Activated T-helper 9 cell treated with anti-CD3 and anti-CD28 coated beads, Interleukin-2, amount 50 U/mL, for 16 hours (primary cell): ENCODE results near the gene DAB1.

Experiments
- DNase-seq: peaks from one replicate; pipeline ENCODE4 v3.0.0-alpha.2; 2020; ENCODE audit warnings: low read depth

The DAB1 gene

DNA sequence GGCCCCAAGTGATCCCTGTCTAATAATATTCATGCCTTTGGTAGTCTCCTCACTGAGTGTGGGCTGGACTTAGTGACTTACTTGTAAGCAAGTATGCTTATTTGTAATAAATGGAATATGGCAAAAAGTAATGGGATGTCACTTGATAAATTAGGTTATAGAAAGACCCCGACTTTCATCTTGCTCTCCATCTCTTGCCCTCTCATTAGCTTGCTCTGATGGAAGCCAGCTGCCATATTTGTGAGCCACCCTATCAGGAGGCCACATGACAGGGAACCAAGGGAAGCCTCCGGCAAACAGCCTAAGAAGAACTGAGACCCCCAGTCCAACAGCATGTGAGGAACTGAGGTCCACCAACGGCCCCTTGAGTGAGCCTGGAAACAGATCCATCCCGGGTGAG is 107.0 kb downstream of the DAB1 start:
- DNase-seq: no peak

DNA sequence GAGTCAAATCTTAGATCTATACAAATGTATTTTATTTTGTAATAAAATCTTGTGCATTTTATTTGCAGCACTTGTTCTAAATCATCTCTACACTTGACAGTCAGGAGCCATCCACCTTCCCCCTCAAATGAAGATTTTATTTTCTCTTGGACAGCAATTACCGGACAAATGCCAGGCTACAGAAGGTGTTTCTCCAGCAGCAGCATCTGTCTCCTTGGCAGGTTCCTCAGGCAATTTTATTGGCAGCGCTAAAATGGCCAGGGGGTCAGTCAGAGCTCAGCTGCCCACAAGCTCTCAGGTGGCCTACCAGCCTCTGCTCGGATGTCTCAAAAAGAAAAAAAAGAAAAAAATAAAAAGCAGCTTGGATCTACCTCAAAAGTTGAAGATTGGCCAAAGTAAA is 107.6 kb downstream of the DAB1 start:
- no peak for DNase-seq

DNA sequence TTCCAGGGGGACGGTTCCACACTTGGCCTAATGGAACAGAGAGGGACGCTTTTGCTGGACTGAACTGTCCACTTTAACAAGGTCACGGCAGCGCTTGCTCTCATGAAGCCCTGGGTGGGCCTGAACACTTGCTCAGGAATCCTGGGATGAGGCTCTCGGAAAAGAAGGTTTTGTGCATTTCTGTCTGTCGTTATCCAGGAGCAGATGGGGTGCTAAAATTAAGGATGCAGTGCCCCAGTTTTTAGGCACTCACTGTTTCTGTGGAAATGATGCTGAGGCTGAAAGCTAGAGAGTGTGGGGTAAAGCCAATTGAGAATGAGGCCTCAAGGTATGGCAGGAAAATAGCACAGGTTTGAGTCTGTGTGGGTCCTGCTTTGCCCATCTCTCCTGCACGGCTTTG is 111.0 kb downstream of the DAB1 start:
- no peak for DNase-seq

DNA sequence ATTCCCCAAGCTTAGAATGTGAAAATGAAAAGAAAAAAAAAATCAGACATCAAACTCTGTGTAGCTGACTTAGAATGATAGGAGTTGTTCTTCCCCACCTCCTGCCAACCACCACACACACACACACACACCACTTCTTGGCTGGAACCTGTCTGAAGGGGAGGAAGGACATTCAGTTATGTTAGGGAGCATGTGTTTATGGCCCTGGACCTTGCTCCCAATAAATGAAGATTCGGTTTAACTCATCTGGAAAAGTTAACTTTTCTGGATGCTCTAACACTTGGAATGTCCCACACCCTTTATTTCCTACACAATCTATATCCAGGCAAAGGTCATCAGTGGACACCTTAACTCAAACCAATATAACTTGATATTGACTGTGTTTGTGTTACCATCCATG is 112.4 kb downstream of the DAB1 start:
- DNase-seq: no peak

DNA sequence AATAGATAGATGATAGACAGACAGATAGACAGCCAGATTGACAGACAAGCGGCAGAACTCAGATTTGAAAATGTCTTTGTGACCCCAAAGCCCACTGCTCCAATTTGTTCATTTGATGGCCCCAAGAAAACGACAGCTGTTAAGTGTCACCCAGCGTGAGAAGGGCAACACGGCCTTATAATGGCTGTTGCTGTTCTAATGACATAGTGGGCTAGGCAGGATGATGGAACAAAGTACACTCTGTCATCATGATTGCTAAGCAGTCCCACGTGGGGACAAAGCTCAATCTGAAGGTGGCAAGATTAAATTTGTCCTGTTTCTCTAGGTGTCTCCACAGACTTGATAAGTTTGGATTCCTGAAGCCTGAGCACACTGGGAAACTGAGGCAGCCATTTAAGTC is 112.9 kb downstream of the DAB1 start:
- no peak for DNase-seq

DNA sequence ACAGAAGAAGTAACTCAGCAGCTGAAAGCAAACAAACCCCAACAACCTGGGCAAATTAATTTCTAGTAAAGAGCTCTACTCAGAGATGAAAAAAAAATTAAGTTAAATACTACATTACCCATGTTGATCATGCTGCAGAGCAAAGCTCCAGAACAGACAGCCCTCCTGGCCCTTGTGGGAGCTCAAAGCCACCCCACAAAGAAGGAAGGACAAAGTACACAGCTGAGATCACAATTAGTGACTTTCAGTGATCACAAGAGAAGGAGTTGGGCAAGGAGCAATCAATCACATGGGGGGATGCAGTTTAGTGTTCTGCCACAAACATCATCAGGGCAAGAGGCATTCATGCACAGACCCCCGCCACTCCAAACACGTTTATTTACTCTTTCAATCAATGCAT is 114.2 kb downstream of the DAB1 start:
- no peak for DNase-seq

DNA sequence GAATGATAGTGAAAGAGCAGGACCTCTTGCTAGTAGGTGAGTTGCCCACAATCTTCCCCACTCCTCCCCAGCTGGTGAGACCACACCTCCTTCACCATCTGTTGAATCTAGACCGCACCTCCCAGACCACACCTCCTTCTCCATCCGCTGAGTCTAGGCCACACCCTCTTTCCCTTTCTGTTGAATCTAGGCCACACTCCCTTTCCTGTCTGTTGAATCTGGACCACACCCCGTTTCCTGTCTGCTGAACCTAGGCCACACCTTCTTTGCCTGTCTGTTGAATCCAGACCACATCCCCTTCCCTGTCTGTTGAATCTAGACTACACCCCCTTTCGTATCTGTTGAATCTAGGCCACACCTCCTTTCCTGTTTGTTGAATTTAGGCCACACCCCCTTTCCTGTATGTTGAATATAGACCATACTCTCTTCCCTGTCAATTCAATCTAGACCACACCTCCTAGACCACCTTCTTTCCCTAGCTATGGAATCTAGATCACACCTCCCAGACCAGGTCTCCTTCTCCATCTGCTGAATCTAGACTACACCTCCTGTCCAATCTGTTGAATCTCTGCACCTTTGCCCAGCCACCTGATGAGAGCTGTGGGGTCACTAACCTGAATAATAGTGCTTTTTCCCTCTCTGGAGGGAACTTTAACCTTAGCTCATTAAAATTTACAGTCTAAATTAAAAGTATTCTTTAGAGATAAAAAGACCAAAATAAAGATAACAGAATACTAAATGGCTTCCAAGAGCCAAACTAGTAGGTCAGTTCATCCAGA is 116.3 kb downstream of the DAB1 start:
- DNase-seq: peak; percentile 38

DNA sequence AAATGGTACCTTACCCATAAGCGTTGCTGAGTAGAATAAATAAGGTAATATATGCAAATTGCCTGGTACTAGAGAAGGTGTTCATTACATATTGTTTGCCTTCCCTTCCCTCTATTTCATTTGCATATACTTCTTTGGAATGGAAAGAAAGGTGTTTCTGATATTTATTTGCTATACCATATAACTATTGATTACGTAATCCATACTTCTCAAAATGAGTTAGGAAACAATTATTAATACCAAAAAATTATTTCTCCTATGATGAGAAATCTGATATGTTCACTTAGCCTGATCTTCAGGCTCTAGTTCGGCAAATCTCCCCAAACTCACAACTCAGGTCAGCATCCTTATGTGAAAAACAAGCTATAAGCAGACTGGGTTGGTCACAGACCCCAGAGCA is 119.3 kb downstream of the DAB1 start:
- no peak for DNase-seq

DNA sequence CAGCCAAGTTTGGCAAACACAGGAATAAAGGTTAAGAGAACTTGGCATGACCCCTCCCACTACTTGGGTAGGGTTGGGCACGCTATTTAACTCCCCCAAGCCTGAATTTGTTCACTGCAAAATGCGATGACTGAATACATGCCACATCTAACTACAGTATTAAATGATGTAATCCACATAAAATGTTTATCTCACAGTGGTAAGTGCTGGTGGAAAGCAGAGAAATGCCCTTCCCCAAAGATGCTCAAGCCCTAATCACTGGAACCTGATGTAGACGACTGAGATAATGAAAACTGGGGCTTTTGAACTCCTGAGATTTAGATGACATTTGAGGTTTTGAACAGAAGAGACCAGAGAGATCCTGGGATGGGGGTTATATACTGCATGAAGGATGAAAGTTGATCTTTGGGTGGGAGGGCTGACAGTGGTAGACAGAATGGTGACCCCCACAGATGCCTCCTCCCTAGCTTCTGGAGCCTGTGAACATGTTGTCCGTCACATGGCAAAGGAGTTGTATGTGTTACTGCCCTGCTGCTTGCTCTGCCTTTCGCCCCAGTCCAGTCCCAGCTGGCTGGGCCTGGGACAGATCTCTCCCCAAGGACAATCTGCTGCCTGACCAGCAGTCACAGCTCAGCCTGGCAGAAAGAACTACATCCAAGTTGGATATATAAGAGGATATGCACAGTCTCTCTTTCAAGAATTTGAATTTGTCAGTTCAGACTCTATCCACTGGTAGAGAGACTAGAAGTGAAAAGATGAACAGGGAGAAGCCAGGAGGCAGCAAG is 120.9 kb downstream of the DAB1 start:
- no peak for DNase-seq

DNA sequence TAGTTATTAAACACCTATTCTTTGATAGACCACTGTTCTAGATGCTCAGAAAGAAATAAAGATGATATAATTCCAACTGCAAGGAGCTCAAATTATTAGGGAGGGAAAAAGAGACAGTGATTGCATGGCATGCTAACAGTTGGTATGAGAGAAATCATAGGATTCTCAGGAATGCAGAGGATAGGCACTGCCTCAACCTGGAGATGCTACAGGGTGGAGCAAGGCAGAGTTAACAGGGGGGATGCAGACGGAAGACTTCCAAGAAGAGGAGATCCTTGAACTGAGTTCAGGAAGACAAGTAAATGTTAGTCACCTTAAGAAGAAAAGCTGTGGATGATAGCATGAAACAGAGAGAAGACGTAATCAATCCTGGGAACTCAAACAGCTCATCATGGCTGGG is 123.7 kb downstream of the DAB1 start:
- DNase-seq: no peak

DNA sequence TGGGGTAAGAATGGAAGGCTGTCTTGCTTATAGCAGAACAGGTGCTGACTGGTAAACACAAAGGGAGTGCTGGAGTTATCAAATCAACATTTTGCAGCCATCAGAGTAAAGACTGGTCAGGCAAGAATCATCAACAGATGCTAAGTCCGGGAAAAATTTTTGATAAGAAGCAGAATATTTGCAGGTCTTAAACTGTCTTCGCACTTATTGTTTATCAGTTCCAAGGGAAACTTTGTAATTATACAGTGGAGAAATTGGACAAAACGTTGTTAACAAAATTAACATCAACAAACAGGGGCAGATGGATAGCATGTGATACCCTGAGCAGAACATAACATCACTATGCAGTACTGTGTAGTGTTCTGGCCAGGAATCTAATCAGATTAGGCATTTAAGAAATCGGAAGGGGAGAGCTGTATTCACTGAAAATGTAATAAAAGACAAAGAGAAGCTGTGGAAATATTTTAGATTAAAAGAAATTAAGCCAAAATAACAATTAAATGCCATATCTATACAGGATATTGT is 127.1 kb downstream of the DAB1 start:
- no peak for DNase-seq

DNA sequence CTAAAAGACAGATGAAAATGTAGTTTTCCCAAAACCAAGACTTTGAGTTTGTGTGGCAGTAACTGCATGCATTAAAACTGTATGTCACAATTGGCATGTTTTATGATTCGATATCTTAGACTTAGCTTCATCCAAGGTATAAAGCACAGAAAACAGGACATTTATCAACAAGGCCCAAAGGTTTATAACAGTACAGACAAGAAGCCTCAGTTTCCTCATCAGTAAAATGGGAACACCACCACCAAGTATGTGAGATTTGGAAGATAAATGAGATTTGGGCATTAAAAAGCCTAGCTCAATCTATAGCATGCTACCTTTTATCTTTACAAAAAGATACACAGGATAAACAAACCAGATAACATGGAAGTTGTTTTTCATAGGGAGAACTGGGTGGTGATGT is 128.5 kb downstream of the DAB1 start:
- no peak for DNase-seq

DNA sequence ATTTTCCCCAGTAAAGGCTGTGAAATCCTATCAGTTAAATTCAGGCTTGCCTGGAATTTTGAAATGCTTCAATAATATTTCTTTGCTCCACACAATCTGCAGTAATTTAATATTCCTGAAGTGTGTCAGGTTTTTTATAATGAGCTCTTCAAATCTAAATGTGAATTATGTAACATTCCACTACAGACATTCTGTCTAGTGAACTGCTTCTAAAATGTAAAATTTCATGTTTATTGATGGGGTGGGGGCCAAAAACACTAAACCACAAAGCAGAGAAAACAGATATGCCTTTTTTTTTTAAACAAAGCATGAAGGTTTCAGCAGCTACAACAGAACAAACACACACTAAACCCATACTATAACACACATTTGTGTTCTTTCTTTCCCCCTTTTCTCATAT is 129.7 kb downstream of the DAB1 start:
- no peak for DNase-seq

DNA sequence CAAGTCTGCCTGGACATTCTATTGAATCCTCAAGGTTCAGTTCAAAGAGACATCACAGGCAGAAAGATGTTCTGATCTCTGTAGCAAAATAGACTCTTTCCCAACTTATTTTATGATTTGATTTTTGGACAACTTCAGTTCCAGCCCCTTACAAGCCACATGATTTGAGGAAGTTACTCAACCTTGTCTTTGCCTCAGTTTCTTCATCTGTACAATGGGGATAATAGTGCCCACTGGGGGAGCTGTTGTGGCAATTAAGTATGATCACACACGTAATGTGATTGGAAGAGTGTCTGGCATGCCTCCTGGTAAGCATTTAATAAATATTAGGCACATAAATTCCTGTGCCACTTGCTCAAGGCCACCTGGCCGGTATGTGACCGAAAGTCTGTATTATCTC is 130.6 kb downstream of the DAB1 start:
- no peak for DNase-seq

DNA sequence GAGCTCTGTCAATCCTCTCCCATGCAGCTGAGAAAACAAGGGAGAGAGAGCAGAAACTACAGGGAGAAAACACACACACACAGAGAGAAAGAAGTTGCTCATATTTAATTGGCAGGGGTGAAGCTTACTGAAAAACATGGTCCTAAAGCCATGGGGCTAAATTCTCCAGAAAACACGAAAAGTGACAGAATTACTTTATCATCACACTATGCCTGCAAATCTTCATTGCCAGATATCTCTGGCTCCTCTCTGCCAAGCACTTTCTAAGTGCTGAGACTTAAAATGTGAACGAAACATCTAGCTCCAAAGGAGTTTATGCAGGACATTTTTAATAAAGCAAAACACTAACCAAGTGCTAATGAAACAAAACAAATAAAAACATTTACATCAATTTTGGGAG is 134.1 kb downstream of the DAB1 start:
- DNase-seq: no peak

DNA sequence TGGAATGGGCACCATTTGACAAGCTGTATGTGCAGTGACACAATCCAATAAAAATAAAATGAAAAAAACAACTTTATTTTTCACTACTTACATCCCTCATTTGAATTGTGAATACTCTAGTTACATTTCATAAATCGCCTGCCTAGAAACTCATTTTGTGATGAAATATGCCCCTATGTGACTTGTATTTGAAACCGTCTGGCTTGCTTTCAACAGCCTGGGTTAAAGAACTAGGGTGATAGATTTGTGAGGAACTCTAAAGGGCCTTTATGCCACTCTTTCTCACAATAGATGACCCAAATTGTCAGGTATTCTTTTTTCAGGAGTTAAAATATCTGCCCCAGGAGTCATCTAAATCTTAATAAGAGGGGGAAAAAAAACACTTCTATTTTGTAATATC is 137.9 kb downstream of the DAB1 start:
- no peak for DNase-seq

DNA sequence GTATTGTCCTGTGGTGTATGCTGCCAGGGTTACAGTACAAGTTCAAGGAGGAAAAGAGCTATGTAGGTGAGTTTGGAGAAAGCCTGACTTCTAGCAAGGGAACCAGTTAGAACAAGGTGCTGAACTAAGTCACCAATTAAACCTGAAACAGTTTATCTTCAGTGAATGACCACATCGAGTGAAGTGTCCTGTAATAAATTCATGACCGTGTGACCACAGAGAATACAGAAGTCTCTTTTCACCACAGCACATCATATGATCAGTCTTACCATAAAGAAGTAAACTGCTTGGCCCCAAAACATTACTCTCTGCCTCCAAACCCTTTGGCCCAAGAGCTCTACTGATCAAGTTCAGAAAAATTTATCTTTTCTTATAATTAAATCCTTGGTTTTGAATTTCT is 141.4 kb downstream of the DAB1 start:
- no peak for DNase-seq

DNA sequence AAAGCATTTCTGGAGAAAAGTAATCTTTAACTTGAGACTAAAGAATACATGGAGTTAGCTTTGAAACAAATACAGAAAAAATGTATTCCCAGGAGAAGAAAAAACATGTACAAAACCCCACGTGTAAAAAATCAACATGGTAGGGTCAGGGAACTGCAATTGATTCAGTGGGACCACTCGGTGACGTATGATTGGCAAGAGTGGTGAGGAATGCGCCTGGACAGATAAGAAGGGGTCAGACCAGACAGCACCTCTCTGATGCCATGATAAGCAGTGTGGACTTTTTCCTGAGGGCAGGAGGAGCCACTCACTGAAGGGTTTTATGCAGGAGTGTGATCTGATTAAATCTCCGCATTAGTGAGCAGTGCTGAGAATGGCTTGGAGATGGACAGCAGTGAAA is 142.5 kb downstream of the DAB1 start:
- DNase-seq: no peak

DNA sequence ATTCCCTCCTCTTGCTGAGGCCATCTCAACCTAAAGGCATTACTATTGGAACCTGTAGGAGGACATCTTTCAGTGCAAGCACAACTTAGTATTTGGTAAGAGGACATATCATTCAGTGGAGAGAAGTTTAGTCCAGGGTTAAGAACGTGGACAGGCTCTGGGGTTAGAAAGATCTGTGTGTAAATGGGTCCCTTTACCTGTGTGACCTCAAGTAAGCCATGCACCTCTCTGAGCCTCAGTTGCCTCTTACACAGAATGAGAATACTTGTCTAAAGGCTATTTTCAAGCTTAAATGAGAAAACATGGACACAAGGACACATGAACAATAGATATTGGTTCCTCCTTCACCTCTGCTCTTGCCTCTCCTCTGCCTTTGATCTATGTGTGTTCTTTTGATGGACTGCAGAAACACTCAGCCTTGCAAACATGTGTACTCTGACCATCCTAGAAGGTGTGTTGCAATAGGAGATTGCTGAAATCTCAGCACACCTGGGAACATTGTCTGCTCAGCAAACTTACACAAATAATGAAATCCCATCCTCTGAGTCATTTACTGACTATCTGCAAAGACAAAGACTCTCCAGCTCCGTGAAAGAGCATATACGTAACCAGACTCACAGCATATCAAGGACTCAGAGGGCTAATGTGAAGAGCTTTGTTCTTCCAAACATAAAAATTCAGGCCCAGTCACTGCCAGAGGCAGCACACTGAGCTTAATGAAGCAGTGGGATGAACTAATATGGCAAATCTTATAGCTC is 143.8 kb downstream of the DAB1 start:
- no peak for DNase-seq

DNA sequence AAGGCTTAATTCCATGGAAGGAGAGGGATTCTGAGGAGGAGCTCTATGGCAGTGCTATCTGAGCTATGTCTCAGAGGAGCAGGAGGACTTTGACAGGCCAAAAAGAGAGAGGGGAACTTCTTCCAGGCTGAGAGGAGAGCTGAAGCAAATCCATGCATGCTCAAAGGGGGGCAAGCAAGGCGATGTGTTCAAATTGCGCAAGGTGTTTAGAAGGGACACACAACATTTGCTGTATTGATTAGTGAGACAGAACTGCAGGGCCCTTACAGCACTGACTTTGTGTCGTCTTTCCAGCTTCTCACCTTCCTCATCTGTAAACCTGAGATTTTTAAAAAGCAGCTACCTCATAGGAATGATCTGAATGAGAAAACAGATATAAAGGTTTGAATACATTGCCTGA is 145.3 kb downstream of the DAB1 start:
- DNase-seq: no peak

DNA sequence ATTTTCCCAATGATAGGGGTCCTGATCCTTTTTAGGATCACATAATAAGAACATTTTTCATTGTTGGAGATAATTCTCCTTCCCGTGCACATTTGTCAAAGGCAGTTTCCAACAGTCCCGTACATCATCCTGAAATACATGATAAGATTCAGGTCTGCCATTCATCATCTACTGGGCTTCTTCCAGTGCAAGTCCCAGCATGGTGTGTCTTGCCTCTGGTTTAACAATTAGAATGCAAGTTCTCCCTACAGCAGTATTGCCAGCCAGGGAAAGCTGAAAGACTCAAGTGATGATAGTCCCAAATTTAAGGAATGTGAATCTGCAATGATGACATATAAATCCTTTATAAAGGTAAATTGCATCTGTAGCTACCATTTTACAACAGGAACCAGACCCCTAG is 146.2 kb downstream of the DAB1 start:
- no peak for DNase-seq

DNA sequence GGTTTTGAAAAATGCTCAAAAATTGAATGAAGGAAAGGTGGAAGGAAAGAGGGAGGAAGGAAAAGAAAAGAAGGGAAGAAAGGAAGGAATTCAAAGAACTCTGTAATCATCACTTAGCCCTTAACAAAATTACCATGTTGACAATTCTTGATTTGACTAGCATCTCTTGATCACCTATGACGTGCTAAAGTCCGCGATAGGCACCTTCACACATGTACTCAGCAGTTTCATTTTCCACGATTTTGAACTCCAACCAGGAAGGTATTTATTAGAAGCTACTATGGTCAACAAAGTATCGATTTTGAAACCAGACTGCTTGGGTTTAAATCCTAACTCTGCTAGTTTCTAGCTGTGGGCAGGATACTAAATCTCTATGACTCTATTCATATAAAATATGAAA is 146.9 kb downstream of the DAB1 start:
- DNase-seq: no peak

DNA sequence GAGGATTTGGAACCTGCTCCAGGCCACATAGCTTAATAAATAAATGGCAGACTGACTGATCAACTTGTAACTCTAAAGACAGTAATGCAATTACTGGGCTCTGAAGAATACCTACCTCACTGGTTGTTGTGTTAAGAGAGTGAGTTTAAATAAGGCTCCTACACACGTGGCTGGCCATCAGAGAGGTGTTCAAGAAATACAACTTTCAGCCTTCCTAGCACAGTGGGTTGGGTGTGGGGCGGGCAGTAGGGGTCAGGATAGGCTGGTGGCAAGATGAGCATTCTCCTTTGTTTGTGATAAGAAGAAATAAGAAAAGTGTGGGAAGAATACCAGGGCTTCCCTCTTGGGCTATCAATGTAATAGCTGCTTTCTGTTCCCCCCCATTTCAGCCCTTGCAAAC is 151.3 kb downstream of the DAB1 start:
- DNase-seq: no peak
